Raji (cell line): Measurements from ENCODE around the gene NSUN6.

Experiments used
- POLR2A ChIP-seq: IDR thresholded peaks from 2 replicates; pipeline ENCODE4 v1.6.1; 2011; ENCODE audit warnings: low read depth, low read length, control low read depth; ENCODE audit not compliant: insufficient read depth

NSUN6 gene

DNA sequence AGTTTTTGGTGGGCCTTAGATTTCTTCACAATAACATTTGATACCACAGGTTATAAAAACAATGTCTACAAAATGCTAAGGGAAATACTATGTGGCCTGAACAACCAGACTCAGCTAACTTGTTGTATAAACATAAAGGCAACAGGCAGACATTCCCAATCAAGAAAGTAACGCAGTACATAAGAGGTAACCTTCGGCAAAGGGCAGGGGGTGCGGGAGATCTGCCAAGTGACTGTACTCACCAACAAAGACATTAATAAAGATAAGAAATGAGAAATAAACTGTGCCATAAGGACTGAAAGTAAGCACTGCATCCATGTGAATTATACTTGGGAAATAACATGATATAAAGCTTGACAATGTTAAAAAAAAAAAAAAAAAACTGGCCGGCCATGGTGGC, 15.4 kb downstream of the NSUN6 start:
- TF ChIP-seq POLR2A: no peak

DNA sequence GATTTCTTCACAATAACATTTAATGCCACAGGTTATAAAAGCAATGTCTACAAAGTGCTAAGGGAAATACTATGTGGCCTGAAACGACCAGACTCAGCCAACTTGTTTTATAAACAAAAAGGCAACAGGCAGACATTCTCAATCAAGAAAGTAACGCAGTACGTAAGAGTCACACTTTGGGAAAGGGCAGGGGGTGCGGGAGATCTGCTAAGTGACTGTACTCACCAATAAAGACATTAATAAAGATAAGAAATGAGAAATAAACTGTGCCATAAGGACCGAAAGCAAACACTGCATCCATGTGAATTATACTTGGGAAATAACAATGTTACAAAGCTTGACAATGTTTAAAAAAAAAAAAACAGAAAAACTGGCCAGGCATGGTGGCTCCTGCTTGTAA, 25.5 kb downstream of the NSUN6 start:
- no peak for TF ChIP-seq POLR2A

DNA sequence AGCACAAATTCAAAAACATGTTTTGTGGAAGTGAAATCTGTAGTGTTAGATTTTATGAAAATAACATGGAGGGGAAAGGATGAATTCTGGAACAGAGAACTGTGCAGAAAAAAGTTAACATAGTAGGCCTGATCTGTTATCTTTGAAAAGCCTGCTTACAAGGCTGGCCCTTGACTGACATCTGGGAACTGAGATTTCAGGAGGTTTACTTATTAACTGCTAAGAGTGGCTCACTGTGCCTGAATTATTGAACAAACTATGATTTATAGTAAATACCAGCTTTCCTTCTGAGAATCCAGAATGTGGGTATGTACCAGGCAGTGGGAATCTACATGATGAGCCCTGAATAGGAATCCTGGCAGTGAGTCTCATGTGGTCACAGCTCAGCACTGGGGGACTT, 30.5 kb downstream of the NSUN6 start:
- TF ChIP-seq POLR2A: no peak

DNA sequence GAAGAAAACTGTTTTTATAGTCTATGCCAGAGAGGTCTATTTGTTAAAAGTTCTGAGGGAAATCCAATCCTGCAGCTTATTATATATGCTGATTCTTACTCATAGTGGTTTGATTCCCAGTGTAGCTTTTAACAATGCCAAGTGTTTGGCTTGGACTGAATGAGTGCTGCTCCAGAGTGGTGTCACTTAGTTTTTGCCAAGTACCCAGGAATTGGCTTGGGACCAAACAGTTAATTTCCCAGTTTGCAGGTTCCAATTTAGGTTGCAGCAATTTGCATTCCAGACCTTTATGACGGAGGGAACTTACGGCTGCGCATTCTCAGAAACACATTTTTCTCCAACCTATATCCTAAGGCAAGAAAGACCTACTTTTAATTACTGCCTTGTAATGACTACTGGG, 32.4 kb downstream of the NSUN6 start:
- TF ChIP-seq POLR2A: no peak

DNA sequence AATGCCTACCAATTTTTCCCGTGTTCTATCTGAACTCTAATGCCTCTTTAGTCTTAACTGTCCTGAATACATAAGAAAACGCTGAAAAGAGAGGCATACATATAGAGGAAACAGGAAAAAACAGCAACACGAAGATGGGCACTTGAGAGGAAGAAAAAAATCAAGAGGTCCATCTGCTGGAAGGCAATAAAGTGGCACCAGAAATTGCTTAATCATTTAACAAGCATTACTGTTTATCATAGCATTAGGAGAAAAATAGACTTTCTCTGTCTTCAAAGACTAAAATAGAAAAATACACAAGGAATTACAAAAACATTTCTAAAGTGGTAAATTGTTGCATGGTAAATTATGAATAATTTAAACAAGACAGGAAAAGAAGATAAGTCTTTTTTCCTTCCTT, 35.0 kb downstream of the NSUN6 start:
- no peak for TF ChIP-seq POLR2A

DNA sequence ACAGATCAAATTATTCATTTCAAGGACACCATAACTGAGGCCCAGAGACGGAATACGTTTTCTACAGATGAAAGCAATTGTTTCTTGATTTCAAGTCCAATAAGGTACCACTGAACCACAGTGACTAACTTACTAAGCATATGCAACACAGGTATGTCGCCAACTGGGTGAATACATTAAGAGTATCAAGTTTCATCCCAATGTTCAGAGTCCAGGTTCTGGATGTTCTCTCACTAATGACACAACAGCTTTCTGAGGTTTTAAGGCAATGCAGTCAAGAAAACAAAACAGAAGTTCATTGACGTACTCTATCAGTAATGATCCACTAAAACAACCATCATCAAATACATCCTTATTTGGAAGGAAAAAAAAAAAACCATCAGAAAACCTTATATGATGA, 35.8 kb downstream of the NSUN6 start:
- TF ChIP-seq POLR2A: no peak

DNA sequence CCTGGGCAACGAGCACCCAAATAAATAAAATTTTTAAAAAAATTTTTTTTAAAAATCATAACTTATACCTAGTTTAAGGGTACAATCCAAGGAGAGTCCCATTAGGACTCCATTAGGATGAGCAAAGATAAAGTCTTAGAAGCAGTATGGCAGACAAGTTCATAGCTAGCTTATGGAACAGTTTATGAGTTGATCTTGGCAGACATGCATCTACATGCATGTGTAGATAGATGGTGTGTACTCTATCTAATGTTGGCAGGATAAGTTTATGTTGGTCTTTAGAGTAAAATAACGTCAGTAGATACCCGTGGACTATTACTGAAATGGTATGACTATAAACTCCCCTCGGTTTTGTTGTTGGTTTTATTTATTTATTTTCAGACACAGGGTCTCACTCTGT, 40.2 kb downstream of the NSUN6 start:
- TF ChIP-seq POLR2A: no peak

DNA sequence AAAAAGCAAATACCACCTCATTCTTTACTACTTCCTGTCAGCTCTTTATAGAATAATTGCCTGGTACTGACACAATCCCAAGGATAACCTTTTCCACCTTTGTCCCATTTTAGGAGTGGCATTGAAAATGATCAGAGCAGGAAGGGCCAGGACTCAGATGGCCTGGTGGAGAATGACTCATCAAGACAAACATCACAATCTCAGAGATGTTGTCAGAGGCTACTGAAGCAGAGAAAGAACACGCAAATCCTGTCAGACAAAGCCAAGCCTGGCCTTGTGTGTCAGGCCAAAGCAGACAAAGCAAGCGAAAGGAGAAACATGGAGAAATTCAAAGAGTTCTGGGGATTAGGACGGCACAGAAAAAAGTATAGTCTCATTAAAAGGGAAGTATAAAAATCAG, 40.9 kb downstream of the NSUN6 start:
- no peak for TF ChIP-seq POLR2A

DNA sequence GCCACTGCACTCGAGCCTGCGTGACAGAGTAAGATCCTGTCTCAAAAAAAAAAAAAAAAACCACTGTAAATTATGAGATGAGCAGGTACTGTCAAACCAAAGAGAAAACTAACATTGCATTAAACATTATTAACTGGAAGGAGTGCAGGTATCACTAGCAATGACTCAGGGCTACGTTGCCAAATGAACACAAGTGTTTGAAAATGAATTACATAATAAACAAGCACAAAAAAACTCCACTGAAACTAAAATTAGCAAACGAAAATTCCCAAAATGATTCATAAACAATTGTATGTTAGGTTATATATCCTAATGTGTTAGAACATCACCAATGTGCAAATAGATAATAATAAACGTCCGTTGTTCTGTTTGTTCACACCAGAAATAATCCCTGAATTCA, 42.8 kb downstream of the NSUN6 start:
- TF ChIP-seq POLR2A: no peak

DNA sequence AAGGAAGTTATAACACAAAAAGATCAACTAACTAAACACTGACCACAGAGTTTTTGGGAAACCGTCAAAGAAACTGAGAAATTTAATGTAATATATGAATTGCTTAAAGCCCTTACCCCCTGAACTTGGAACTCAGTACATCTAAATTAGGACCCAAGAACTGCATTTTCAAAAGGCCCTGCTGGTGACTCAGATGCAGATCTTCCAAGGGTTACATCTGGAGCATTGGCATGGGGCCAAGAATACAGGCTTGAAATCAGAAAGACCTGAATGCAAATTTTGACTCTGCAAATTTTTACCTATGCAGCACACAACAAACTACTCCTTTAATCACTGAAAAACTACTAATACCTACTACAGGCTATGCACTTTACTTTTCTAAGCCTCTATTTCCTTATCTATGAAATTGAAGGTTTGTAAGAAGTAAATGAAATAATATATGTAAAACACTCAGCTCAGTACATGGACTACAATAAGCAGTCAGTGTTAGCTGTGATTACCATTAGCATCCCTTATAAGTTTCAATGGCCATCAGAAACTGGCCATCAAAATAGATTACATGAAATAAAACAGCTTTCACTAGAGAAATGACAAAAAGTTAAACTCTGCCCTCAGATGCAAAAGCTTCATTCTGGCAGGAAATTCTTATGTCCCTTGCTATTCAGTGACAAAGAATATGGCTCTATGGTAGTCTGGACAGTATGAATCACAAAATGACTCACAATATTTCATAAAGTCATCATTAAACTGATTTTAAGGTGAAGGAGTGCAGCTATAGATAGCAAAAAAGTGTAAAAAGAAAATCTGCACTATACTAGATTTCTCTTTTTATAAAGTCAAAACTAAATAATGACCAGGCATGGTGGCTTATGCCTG, 43.6 kb downstream of the NSUN6 start:
- no peak for TF ChIP-seq POLR2A

DNA sequence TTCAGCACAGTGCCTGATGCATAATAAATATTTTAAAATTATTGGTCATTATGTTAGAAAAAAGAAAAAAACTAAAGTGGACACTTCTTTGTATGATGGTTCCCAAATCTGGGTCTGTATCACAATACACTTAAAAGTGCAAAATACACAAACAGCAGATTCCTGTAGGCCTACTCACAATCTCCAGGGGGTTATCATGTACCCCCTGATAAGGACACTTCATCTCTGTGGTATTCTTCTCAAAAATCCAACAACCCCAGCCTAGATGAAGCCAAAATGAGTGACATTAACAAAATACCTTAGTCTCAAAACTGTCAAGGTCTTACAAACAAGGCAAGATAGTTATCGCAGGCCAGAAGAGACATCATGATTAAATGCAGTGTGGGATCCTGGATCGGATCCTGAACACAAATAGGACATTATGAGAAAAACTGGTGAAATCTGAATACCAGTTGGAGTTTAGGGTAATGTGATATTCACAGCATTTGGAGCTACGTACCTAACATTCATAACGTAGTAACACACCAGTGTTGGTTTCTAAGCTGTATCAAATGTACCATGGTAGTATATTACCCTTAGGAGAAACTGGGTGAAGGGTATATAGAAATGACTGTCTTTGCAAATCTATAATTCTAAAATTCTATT, 45.2 kb downstream of the NSUN6 start:
- no peak for TF ChIP-seq POLR2A

DNA sequence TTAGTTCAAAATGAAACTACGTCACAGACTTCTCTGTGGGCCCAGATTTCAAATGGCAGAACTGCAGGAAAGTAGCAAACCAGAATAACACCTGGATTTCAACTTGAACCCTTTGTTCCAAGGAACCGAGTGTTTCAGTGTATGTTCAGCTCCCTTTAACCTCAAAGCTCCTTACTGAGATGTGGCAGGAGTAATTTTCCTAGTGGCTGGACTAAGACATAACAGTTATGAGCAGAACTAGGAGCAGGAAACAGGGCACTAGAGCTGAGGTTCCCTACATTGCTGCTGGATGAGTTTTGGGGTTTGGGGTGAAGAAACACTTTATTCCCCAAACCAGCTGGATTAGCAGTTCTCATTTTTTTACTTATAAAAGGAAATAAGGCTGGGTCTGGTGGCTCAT, 50.1 kb downstream of the NSUN6 start:
- no peak for TF ChIP-seq POLR2A

DNA sequence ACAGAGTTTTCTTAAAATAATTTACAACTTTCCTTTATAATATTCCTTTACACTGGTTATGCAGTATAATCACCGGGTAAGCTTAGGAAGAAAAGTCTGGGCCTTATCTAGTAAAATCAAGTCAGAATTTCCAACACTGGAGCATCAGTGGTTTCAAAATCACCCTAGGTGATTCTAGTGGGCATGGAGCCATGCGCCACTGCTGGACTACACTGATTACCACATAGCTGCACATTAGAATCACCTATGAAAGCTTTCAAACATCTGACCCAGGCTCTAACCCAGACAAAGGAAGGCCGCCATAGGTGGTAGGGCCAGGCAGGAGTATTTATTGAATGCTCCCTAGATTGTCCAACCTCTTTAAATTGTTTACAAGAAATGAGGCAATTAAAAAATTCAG, 52.0 kb downstream of the NSUN6 start:
- no peak for TF ChIP-seq POLR2A

DNA sequence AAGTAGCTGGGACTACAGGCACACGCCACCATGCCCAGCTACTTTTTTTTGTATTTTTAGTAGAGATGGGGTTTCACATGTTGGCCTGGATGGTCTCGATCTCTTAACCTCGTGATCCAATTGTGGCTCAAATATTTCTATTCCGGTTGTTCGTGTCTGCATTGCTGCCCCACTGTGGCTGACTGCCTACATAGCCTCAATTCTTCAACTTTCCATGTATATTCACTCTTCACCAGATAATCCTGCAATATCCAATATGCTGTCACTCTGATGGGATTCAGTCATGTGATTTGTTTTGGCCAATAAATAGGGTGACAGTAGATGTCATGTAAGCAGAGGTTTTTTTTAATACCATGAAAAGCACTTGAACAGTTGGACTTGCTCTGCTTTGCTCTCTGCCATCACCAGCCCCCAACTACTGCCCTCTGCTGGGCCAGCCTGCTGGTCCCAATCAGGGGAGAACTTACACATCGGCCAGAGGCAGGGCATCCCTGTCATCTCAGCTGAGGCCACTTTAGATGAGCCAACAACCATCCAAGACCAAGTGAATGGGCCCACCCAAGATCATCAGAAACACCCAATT, 56.7 kb downstream of the NSUN6 start:
- TF ChIP-seq POLR2A: no peak

DNA sequence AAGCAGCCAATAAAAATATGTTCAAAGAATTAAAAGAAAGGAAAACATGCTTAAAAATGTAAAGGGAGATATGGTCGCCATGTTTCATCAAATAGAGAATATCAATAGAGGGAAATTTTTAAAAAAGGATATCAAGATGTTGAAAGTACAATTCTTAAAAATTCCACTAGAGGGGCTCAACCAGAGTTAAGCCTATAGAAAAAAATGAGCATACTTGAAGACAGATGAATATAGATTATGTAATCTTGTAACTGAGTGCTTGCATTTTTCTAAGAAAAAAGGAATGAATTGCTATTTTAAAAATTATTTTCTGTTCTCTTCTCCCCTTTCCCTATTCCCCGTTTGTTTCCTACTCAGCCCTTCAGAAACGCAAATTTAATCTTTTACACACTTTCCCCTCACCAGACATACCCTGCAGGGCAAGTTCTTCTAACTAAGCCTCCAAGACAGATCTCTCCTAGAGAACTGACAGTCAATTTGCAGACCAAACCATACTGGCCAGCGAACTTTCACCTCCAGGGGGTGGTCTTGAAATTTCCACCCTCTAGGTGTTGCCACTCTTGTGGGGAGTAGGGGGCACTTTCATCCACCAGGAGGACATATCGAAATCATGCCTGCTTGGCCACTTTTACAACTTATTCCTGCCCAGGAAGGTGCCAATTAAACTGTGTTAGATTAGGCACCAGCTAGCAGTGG, 67.7 kb downstream of the NSUN6 start:
- TF ChIP-seq POLR2A: no peak

DNA sequence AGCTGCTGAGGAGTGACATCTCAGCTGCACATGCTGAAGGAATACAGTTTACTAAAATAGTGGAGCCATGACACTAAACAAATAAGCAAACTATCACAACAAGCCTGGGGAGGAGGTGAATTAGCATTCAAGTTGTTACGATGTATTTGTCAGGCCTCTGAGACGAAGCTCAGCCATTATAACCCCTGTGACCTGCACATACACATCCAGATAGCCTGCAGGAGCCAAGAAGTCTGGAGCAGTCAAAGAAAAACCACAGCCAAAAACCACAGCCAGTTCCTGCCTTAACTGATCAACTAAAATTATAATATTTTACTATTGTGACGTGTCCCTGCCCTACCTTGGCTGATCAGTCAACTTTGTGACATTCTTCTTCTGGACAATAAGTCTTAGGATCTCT, 68.6 kb downstream of the NSUN6 start:
- no peak for TF ChIP-seq POLR2A
